LNCAP (cell line): Measurements from ENCODE around the gene RAB44.

Experiments
- CTCF ChIP-seq: fragments of 450-650 bp; IDR thresholded peaks from 2 replicates; pipeline ENCODE4 v1.5.1; 2017; ENCODE audit warnings: mild to moderate bottlenecking

The RAB44 gene

GRCh38 chr6:36700831-36701230, 3.2 kb downstream of the RAB44 start:
- no peak for TF ChIP-seq CTCF

- TF ChIP-seq CTCF = no peak
Measured at GRCh38 chr6:36701401-36701991, 3.9 kb downstream of the RAB44 start.

GRCh38 chr6:36702656-36703055, 5.0 kb downstream of the RAB44 start:
- TF ChIP-seq CTCF = no peak

- no peak for TF ChIP-seq CTCF
Measured at GRCh38 chr6:36703081-36703606, 5.5 kb downstream of the RAB44 start.

GRCh38 chr6:36703982-36704381, 6.4 kb downstream of the RAB44 start:
- TF ChIP-seq CTCF = no peak

GRCh38 chr6:36706339-36706738, 8.7 kb downstream of the RAB44 start:
- no peak for TF ChIP-seq CTCF

GRCh38 chr6:36712816-36713215, 15.2 kb downstream of the RAB44 start:
- TF ChIP-seq CTCF = no peak

- TF ChIP-seq CTCF = no peak
Measured at GRCh38 chr6:36713846-36714245, 16.2 kb downstream of the RAB44 start.
